ENCODE results near the gene STON2. TPM values are rescaled to one million over a fixed set of nuclear protein-coding genes. Genes with fewer than 3 reads are reported as not detected.

Gene STON2
- total and polyA plus RNA-seq, 2 of the 13 experiments (the other 11 are each of a cell fraction or from before 2014, with no cell fraction given) = 2.1 to 11.0 TPM

GRCh38 chr14:81220830-81221578 is 179.1 kb downstream of the STON2 start, which contains the start of gene GTF2A1 (continued):
- TF ChIP-seq ZNF770 (CRISPR knock-in tag; IDR thresholded peaks at IDR 0.05) (no peak; the same call in 1 of the 2 replicates), GTF3A (CRISPR knock-in tag; conservative IDR thresholded peaks at IDR 0.05) (no peak), BRF2 (CRISPR knock-in tag; IDR thresholded peaks at IDR 0.05) (no peak), GZF1 (CRISPR knock-in tag; IDR thresholded peaks at IDR 0.05) (no peak; the same call in 1 of the 2 replicates), ZNF275 (CRISPR knock-in tag; IDR thresholded peaks at IDR 0.05; ENCODE audit: borderline replicate concordance) (no peak; the same call in 1 of the 2 replicates), ZNF547 (CRISPR knock-in tag; IDR thresholded peaks at IDR 0.05) (peak; percentile 83), ZNF564 (CRISPR knock-in tag; IDR thresholded peaks at IDR 0.05) (0 out of 2 replicates have a peak, but pooled peaks have one; percentile 53), TAF15 (IDR thresholded peaks at IDR 0.05; ENCODE audit: low read depth, low read length, poor library complexity, severe bottlenecking) (peak; percentile 70), ZNF12 (CRISPR knock-in tag; IDR thresholded peaks at IDR 0.05) (no peak; the same call in 1 of the 2 replicates), ZNF788 (CRISPR knock-in tag; IDR thresholded peaks at IDR 0.05; ENCODE audit: borderline replicate concordance) (peak; percentile 63; the same call in 1 of the 2 replicates), BORCS8-MEF2B (CRISPR knock-in tag; IDR thresholded peaks at IDR 0.05) (peak; percentile 52), THAP9 (CRISPR knock-in tag; IDR thresholded peaks at IDR 0.05; ENCODE audit: borderline replicate concordance) (peak; percentile 100), ZBTB33 (CRISPR knock-in tag; IDR thresholded peaks at IDR 0.05) (peak; percentile 7), SOX5 (CRISPR knock-in tag; IDR thresholded peaks at IDR 0.05; ENCODE audit: borderline replicate concordance) (no peak), ZBTB8A (CRISPR knock-in tag; IDR thresholded peaks at IDR 0.05; ENCODE audit: borderline replicate concordance, low read depth) (0 out of 2 replicates have a peak, but pooled peaks have one; percentile 36), RAD21 (CRISPR knock-in tag; IDR thresholded peaks at IDR 0.05) (0 out of 2 replicates have a peak, but pooled peaks have one; percentile 37), FOXJ3 (CRISPR knock-in tag; IDR thresholded peaks at IDR 0.05; ENCODE audit: borderline replicate concordance) (peak; percentile 36; the same call in 1 of the 2 replicates), ARHGAP35 (CRISPR knock-in tag; IDR thresholded peaks at IDR 0.05; ENCODE audit: borderline replicate concordance) (peak; percentile 14; the same call in 1 of the 2 replicates)
